Mesendoderm (in vitro differentiated cells): ENCODE results near the gene OCA2.
"Not testable (repeated sequence)": the region's sequence is repeated elsewhere in the genome, so short reads cannot be mapped to it uniquely, and the experiment has no call there.

ENCODE experiments used
- DNase-seq: peaks from one replicate; pipeline ENCODE4 v3.0.0; 2013
- H2AK5ac ChIP-seq: 2 replicates; pipeline ENCODE4 v1.6.1; 2013; ENCODE audit warnings: low read length, inconsistent platforms
- H2BK120ac ChIP-seq: 2 replicates; pipeline ENCODE4 v1.6.1; 2013; ENCODE audit warnings: low read depth, mild to moderate bottlenecking, low read length, moderate library complexity, mixed read lengths
- H2BK15ac ChIP-seq: replicated peaks from 2 replicates; pipeline ENCODE4 v1.6.1; 2013; ENCODE audit warnings: low read depth, mild to moderate bottlenecking, moderate library complexity
- H2BK5ac ChIP-seq: 2 replicates; pipeline ENCODE4 v1.6.1; 2013; ENCODE audit warnings: low read length, inconsistent platforms
- H3K18ac ChIP-seq: 2 replicates; pipeline ENCODE4 v1.6.1; 2013; ENCODE audit warnings: mild to moderate bottlenecking, low read length, mixed read lengths
- H3K23ac ChIP-seq: one replicate; pipeline ENCODE4 v1.6.1; 2013; ENCODE audit warnings: low read length
- H3K27ac ChIP-seq: 2 replicates; pipeline ENCODE4 v1.5.1; 2013; ENCODE audit warnings: low read depth, mild to moderate bottlenecking, inconsistent platforms, low read length, moderate library complexity
- H3K27me3 ChIP-seq: 2 replicates; pipeline ENCODE4 v1.6.1; 2013; ENCODE audit warnings: low read length, control low read depth, mild to moderate bottlenecking, inconsistent platforms; ENCODE audit not compliant: insufficient read depth, poor library complexity
- H3K36me3 ChIP-seq: 2 replicates; pipeline ENCODE4 v1.6.1; 2013; ENCODE audit warnings: low read length, inconsistent platforms; ENCODE audit not compliant: control insufficient read depth, insufficient read depth
- H3K4ac ChIP-seq: one replicate; pipeline ENCODE4 v1.6.1; 2013; ENCODE audit warnings: low read depth, mild to moderate bottlenecking, low read length, moderate library complexity
- H3K4me1 ChIP-seq: 2 replicates; pipeline ENCODE4 v1.6.1; 2013; ENCODE audit warnings: low read depth, low read length, inconsistent platforms; ENCODE audit not compliant: control insufficient read depth
- H3K4me2 ChIP-seq: 2 replicates; pipeline ENCODE4 v1.6.1; 2013; ENCODE audit warnings: low read length
- H3K4me3 ChIP-seq: 2 replicates; pipeline ENCODE4 v1.5.1; 2013; ENCODE audit warnings: mild to moderate bottlenecking, low read length
- H3K56ac ChIP-seq: one replicate; pipeline ENCODE4 v1.6.1; 2013; ENCODE audit warnings: low read length
- H3K79me1 ChIP-seq: 2 replicates; pipeline ENCODE4 v1.6.1; 2013; ENCODE audit warnings: low read length, inconsistent platforms
- H3K79me2 ChIP-seq: 2 replicates; pipeline ENCODE4 v1.6.1; 2013; ENCODE audit warnings: mild to moderate bottlenecking, low read length; ENCODE audit not compliant: control insufficient read depth, insufficient read depth
- H3K9ac ChIP-seq: 2 replicates; pipeline ENCODE4 v1.6.1; 2013; ENCODE audit warnings: low read length, inconsistent platforms
- H4K5ac ChIP-seq: one replicate; pipeline ENCODE4 v1.6.1; 2013; ENCODE audit warnings: low read length
- H4K8ac ChIP-seq: one replicate; pipeline ENCODE4 v1.6.1; 2013; ENCODE audit warnings: low read depth, mild to moderate bottlenecking, control low read depth, low read length, moderate library complexity
- WGBS: extraction: QIAGEN DNeasy Blood & Tissue Kit; methylation state at CpG from one replicate; pipeline ENCODE4 v1.1.7; 2013; ENCODE audit warnings: low lambda C conversion rate, missing lambda C conversion rate; ENCODE audit not compliant: insufficient coverage; ENCODE audit errors: extremely low coverage; 5-methylcytosine and 5-hydroxymethylcytosine counted together

OCA2 gene

DNA sequence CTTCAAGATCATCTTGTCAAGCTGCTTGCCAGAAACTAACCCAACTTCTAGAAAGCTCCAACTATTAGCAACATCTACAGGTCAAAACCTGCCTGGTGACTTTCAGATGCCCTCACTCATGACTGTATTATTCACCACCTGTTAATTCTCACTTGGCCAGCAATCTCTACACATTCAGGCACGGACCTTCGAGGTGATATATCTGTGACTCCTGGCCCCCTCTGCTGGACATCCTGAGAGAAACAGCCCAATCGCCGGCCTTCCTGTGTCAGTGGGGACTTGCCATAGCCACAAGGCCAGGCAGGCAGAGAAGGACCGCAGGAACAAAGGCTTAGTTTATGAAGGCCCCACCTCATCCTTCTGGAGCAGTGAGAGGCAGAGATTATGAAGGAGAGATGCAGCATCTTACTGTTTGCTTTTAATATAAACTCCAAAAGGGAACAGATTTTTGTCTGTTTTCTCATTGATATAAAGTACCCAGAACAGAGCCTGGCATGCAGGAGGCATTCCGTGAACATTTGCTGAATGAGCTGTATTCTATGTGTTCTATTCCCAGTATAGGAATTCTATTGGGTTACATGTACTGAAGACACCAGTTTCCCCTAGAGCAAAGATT is 24.4 kb upstream of the OCA2 start:
- Histone ChIP-seq H3K4me2 (no peak overlapping the region), H3K4me3 (no peak overlapping the region), H3K79me1 (no peaks in the 10 kb centered on the region), H3K79me2 (no peaks in the 10 kb centered on the region), H3K4ac (no peak overlapping the region), H2BK15ac (no peak overlapping the region), H3K27me3 (no peaks in the 10 kb centered on the region), H2BK120ac (no peak overlapping the region), H2BK5ac (no peak overlapping the region), H3K9ac (no peak overlapping the region), H3K36me3 (peaks cover 4% of the 10 kb centered on the region), H2AK5ac (no peak overlapping the region), H3K4me1 (no peaks in the 10 kb centered on the region), H3K56ac (no peak overlapping the region), H4K5ac (no peak overlapping the region), H3K27ac (no peak overlapping the region), H4K8ac (no peak overlapping the region), H3K23ac (no peak overlapping the region), H3K18ac (no peak overlapping the region)
- no CpG with 5 or more reads among the region's 6 CpGs for WGBS
- peak; percentile 85 for DNase-seq

DNA sequence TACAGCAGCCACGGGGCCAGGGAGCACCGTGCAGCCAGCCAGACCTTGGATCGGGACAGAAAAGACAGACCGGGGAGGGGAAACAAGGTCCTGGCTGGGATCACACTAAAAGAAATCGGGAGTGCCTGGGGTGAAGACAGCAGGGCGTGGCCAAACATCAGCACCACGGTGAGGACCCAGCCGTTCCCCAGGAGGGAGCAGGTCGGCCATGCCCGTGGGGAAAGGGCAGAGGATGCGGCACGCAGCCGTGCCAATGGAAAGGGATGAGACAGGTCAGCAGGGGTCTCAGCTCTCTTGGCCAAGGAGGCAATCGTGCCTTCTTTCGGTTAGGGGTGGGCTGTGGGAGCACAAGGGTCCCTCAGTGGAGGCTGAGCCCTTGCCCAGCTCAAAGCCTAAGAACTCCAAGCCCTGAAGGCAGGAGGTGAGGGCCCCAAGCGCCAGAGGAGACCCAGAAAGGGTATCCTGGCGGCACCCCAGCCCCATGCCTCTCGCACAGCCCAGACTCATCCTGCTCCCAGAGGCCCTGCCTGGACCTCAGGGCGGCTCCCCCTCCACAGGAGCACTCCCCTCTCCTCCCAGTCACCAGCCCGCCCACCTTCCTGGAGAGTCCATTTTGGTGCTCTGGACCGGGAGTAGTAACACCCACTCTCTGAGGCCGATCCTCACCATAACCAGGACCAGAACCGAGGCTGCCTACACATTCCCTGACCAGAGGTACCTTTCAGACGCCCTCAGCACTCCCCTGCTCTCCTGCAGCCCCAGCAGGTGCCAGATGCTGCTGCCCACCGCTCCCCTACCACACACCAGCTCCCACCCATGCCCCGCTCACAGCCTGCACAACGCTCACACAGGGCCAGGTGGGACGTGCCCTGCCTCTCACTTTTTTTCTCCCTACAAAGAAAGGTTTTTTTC is 23.2 kb upstream of the OCA2 start:
- H3K36me3 ChIP-seq: peaks cover 4% of the 10 kb centered on the region
- H3K56ac ChIP-seq: no peak overlapping the region
- no peak overlapping the region for H4K5ac ChIP-seq
- H3K79me2 ChIP-seq: no peaks in the 10 kb centered on the region
- no peak overlapping the region for H2BK5ac ChIP-seq
- no CpG with 5 or more reads among the region's 28 CpGs for WGBS
- H2AK5ac ChIP-seq: no peak overlapping the region
- no peak overlapping the region for H3K27ac ChIP-seq
- no peak overlapping the region for H3K9ac ChIP-seq
- no peak overlapping the region for H3K4me2 ChIP-seq
- no peak overlapping the region for H2BK15ac ChIP-seq
- no peak overlapping the region for H3K23ac ChIP-seq
- H3K4ac ChIP-seq: no peak overlapping the region
- no peaks in the 10 kb centered on the region for H3K4me1 ChIP-seq
- no peak overlapping the region for H2BK120ac ChIP-seq
- no peak for DNase-seq
- no peaks in the 10 kb centered on the region for H3K79me1 ChIP-seq
- no peak overlapping the region for H3K4me3 ChIP-seq
- H4K8ac ChIP-seq: no peak overlapping the region
- H3K27me3 ChIP-seq: no peaks in the 10 kb centered on the region
- no peak overlapping the region for H3K18ac ChIP-seq

GRCh38 chr15:28121577-28121976 is 22.5 kb upstream of the OCA2 start:
- not testable (repeated sequence) for H3K4me2 ChIP-seq, H3K4ac ChIP-seq, H2BK5ac ChIP-seq, H3K4me3 ChIP-seq, H2AK5ac ChIP-seq, DNase-seq, H3K27ac ChIP-seq, H3K4me1 ChIP-seq, H3K9ac ChIP-seq, H3K79me2 ChIP-seq, H3K23ac ChIP-seq, H3K79me1 ChIP-seq, H4K8ac ChIP-seq, H2BK120ac ChIP-seq, H3K18ac ChIP-seq, H2BK15ac ChIP-seq, H4K5ac ChIP-seq, H3K36me3 ChIP-seq, H3K56ac ChIP-seq, H3K27me3 ChIP-seq
- no CpG with 5 or more reads among the region's 16 CpGs for WGBS

DNA sequence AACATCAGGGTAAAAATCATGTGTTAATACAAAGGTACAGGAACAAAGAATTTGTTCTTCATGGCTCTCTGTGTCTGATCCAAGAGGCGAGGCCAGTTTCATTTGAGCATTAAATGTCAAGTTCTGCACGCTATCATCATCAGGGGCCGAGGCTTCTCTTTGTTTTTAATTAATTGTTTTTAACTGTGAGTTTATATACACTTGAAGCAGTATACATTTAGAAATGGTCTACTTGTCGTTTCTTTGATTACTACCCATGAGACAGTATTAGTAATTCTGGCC is 21.2 kb upstream of the OCA2 start:
- Histone ChIP-seq H4K5ac (no peak overlapping the region), H3K56ac (no peak overlapping the region), H3K9ac (no peak overlapping the region), H3K79me2 (no peaks in the 10 kb centered on the region), H3K4me3 (no peak overlapping the region), H3K4me1 (no peaks in the 10 kb centered on the region), H2BK120ac (no peak overlapping the region), H3K27ac (no peak overlapping the region), H3K4ac (no peak overlapping the region), H3K27me3 (no peaks in the 10 kb centered on the region), H2AK5ac (no peak overlapping the region), H3K36me3 (peaks cover 4% of the 10 kb centered on the region), H4K8ac (no peak overlapping the region), H3K23ac (no peak overlapping the region), H2BK5ac (no peak overlapping the region), H3K4me2 (no peak overlapping the region), H3K18ac (no peak overlapping the region), H2BK15ac (no peak overlapping the region), H3K79me1 (no peaks in the 10 kb centered on the region)
- no peak for DNase-seq
- WGBS: no CpG with 5 or more reads among the region's 4 CpGs

GRCh38 chr15:28118531-28118930 is 19.4 kb upstream of the OCA2 start:
- whole genome bisulfite sequencing: no CpG with 5 or more reads among the region's 10 CpGs
- Histone ChIP-seq H3K79me2 (no peaks in the 10 kb centered on the region), H3K18ac (no peak overlapping the region), H3K4me1 (no peaks in the 10 kb centered on the region), H3K4me2 (no peak overlapping the region), H3K4ac (no peak overlapping the region), H2BK5ac (no peak overlapping the region), H3K36me3 (peaks cover 8% of the 10 kb centered on the region), H3K79me1 (no peaks in the 10 kb centered on the region), H2BK15ac (no peak overlapping the region), H4K8ac (no peak overlapping the region), H3K9ac (no peak overlapping the region), H3K4me3 (no peak overlapping the region), H3K27me3 (no peaks in the 10 kb centered on the region), H2BK120ac (no peak overlapping the region), H3K56ac (no peak overlapping the region), H3K23ac (no peak overlapping the region), H2AK5ac (no peak overlapping the region), H3K27ac (no peak overlapping the region), H4K5ac (no peak overlapping the region)
- no peak for DNase-seq
